ENCODE measurements around the gene RANBP9. TPM values are rescaled to one million over a fixed set of nuclear protein-coding genes. Genes with fewer than 3 reads are reported as not detected.

The RANBP9 gene
- total RNA-seq, 2 donors from 2014 or later: 14.3 to 26.7 TPM

- TF ChIP-seq POLR2A (IDR thresholded peaks at IDR 0.05): no peak
These were observed 1.7 kb downstream of the RANBP9 start for GRCh38 chr6:13709689-13710551.

GRCh38 chr6:13708736-13709135, 2.9 kb downstream of the RANBP9 start:
- no peak for DNase-seq
- no peaks in the 10 kb centered on the region for H3K9me3 ChIP-seq

More at GRCh38 chr6:13709689-13710551, 1.7 kb downstream of the RANBP9 start:
- no peaks in the 10 kb centered on the region for H3K36me3 ChIP-seq (replicated peaks in 1 of 2; ENCODE audit: insufficient read depth in 1 of 2, low read depth in 2 of 2)
- no peak for ATAC-seq
- H3K9me3 ChIP-seq: no peaks in the 10 kb centered on the region
- no peak for DNase-seq
- H3K4me3 ChIP-seq: peak overlapping the region; percentile 55 to 78
- intact Hi-C loops (cut with DNase I): loop anchor here (10.0 kb wide), 1 partner anchor 95 kb away; the partner anchor contains the start of gene NOL7
- no peaks in the 10 kb centered on the region for H3K27me3 ChIP-seq
- WGBS, 2 donors: 1% methylated on average over 10 of the region's 10 CpGs
- peaks cover 20% of the 10 kb centered on the region for H3K4me1 ChIP-seq
- H3K27ac ChIP-seq: peak overlapping the region; percentile 85 to 95 (median 92)

GRCh38 chr6:13703496-13703895, 8.1 kb downstream of the RANBP9 start:
- peak overlapping the region in 1 of 4 donors; percentile 23 for H3K27ac ChIP-seq
- DNase-seq (no peak), ATAC-seq (peak; percentile 21)
- intact Hi-C loops (cut with DNase I): no loop called here
- H3K4me1 ChIP-seq: peaks cover 49% of the 10 kb centered on the region
- H3K9me3 ChIP-seq: no peaks in the 10 kb centered on the region
- H3K4me3 ChIP-seq: no peak overlapping the region
- TF ChIP-seq POLR2A (IDR thresholded peaks at IDR 0.05): no peak
- TF ChIP-seq CTCF (IDR thresholded peaks at IDR 0.05): no peak
- H3K27me3 ChIP-seq: no peaks in the 10 kb centered on the region
- H3K36me3 ChIP-seq (replicated peaks in 1 of 2; ENCODE audit: insufficient read depth in 1 of 2, low read depth in 2 of 2): no peaks in the 10 kb centered on the region

More at GRCh38 chr6:13708736-13709135, 2.9 kb downstream of the RANBP9 start:
- Histone ChIP-seq H3K4me3 (peak overlapping the region in 1 of 2 donors; percentile 55), H3K27me3 (no peaks in the 10 kb centered on the region), H3K36me3 (replicated peaks in 1 of 2; ENCODE audit: insufficient read depth in 1 of 2, low read depth in 2 of 2) (no peaks in the 10 kb centered on the region), H3K4me1 (peaks cover 32% of the 10 kb centered on the region), H3K27ac (peak overlapping the region; percentile 36 to 95 (median 88))
- WGBS, 2 donors: 0 to 1% methylated on average over 5 of the region's 5 CpGs
- ATAC-seq: no peak
- intact Hi-C loops (cut with DNase I): no loop called here
- TF ChIP-seq CTCF (IDR thresholded peaks at IDR 0.05): no peak
- TF ChIP-seq POLR2A (IDR thresholded peaks at IDR 0.05): no peak

DNA sequence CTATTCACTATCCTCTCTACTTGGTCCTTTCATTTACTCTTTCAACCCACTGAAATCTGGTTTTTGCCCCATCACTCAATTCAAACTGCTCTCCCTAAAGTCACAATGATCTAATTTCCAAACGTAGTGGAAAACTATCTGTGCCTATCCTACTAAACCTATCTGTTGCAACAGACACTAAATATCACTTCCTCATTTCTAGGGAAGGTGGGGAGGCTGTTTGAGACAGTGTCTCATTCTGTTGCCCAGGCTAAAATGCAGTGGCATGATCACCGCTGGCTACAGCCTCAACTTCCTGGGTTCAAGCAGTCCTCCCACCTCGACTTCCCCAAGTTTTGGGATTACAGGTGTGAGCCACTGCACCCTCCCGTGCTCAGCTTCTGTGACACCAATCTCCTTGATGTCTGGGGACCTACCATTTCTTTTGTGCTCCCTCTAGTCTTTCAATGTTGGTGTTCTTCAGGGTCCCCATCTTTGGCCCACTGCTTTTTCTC, 8.8 kb downstream of the RANBP9 start:
- intact Hi-C loops (cut with DNase I): no loop called here

More for the DNA sequence above, 8.8 kb downstream of the RANBP9 start:
- DNase-seq (no peak), ATAC-seq (no peak)
- Histone ChIP-seq H3K9me3 (no peaks in the 10 kb centered on the region), H3K27ac (peak overlapping the region in 1 of 4 donors; percentile 23), H3K4me1 (peaks cover 45% of the 10 kb centered on the region), H3K36me3 (replicated peaks in 1 of 2; ENCODE audit: insufficient read depth in 1 of 2, low read depth in 2 of 2) (no peaks in the 10 kb centered on the region), H3K4me3 (no peak overlapping the region), H3K27me3 (no peaks in the 10 kb centered on the region)
- WGBS, 2 donors: 65 to 69% methylated on average over 4 of the region's 4 CpGs
- TF ChIP-seq POLR2A (IDR thresholded peaks at IDR 0.05) (no peak), CTCF (IDR thresholded peaks at IDR 0.05) (no peak)

Measured in body of pancreas (tissue), 4 donors.